ENCODE results near the gene MEX3D. TPM values are rescaled to one million over a fixed set of nuclear protein-coding genes. Genes with fewer than 3 reads are reported as not detected.

The MEX3D gene
- total RNA-seq, 1 experiment from 2014 or later, result 70.4 TPM

DNA sequence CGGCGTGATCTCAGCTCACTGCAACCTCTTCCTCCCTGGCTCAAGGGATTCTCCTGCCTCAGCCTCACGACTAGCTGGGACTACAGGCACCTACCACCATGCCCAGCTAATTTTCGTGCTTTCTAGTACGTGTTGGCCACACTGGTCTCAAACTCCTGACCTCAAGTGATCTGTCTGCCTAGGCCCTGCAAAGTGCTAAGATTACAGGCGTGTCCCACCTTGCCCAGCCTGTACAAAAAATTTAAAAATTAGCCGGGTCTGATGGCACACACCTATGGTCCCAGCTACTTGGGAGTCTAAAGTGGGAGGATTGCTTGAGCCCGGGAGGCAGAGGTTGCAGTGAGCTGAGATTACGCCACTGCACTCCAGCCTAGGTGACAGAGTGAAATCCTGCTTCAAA is 4.7 kb upstream of the MEX3D start:
- Histone ChIP-seq H3K14ac (ENCODE audit: insufficient read depth, low read length) (no peak overlapping the region), H3K18ac (ENCODE audit: insufficient read length, low read depth, low read length) (no peak overlapping the region), H3K4me1 (ENCODE audit: insufficient read depth, low read length) (no peaks in the 10 kb centered on the region), H3K4ac (ENCODE audit: low read depth, low read length) (no peak overlapping the region), H2AK5ac (ENCODE audit: insufficient read length, low read length) (no peak overlapping the region), H3K23me2 (ENCODE audit: insufficient read length, low read depth, low read length, poor library complexity, severe bottlenecking) (no peaks in the 10 kb centered on the region), H3K23ac (ENCODE audit: insufficient read length, low read depth, low read length) (no peak overlapping the region), H2BK5ac (ENCODE audit: insufficient read length, low read length) (no peak overlapping the region), H2BK20ac (ENCODE audit: low read depth, low read length, poor library complexity, severe bottlenecking) (no peak overlapping the region), H2BK15ac (ENCODE audit: low read depth, low read length) (no peak overlapping the region), H2BK12ac (ENCODE audit: insufficient read length, low read depth, low read length) (no peak overlapping the region), H3K79me2 (ENCODE audit: insufficient read depth, low read length) (no peaks in the 10 kb centered on the region), H3K56ac (ENCODE audit: insufficient read length, low read depth, low read length) (no peak overlapping the region), H4K20me1 (ENCODE audit: control insufficient read depth, insufficient read depth, insufficient read length) (no peaks in the 10 kb centered on the region), H3K79me1 (ENCODE audit: insufficient read depth, low read depth, low read length, poor library complexity, severe bottlenecking) (no peaks in the 10 kb centered on the region), H4K91ac (ENCODE audit: insufficient read length, low read depth, low read length) (no peak overlapping the region), H3K9me3 (ENCODE audit: control insufficient read depth, low read depth, low read length) (no peaks in the 10 kb centered on the region), H4K5ac (ENCODE audit: insufficient read length, low read depth, low read length) (no peak overlapping the region), H3K9ac (ENCODE audit: extremely low read depth, insufficient read length, low read length) (no peak overlapping the region), H3K27ac (ENCODE audit: insufficient read length, low read depth, low read length) (no peak overlapping the region), H2BK120ac (ENCODE audit: low read depth, low read length, poor library complexity, severe bottlenecking) (no peak overlapping the region), H4K8ac (replicated peaks; ENCODE audit: insufficient read length, low read depth, low read length) (no peak overlapping the region), H3T11ph (ENCODE audit: low read length) (no peak overlapping the region), H3K4me2 (ENCODE audit: insufficient read depth, insufficient read length, low read length) (no peak overlapping the region), H2AFZ (ENCODE audit: low read length) (no peak overlapping the region), H3K27me3 (ENCODE audit: insufficient read depth, low read length) (no peaks in the 10 kb centered on the region; the same call in 1 of the 2 replicates)
- no CpG with 5 or more reads among the region's 9 CpGs for WGBS (ENCODE audit: extremely low coverage, insufficient read length, low lambda C conversion rate)
- Mint-ChIP-seq H3K27ac (no peak overlapping the region), H3K9me3 (peaks cover 2 to 3% of the 10 kb centered on the region in 2 experiments; a peak in 2 of 5 replicates), H3K36me3 (ENCODE audit: insufficient read depth in 1 of 3, low read depth in 3 of 3) (peaks cover 0 to 16% (median 5%) of the 10 kb centered on the region in 3 experiments; a peak in 3 of 7 replicates), H3K4me3 (no peak overlapping the region), H3K27me3 (ENCODE audit: low read depth) (peaks cover 38% of the 10 kb centered on the region), H3K4me1 (peaks cover 2 to 9% of the 10 kb centered on the region in 2 experiments; a peak in 3 of 4 replicates)
- no peak for DNase-seq
- TF ChIP-seq, protein P1, sequence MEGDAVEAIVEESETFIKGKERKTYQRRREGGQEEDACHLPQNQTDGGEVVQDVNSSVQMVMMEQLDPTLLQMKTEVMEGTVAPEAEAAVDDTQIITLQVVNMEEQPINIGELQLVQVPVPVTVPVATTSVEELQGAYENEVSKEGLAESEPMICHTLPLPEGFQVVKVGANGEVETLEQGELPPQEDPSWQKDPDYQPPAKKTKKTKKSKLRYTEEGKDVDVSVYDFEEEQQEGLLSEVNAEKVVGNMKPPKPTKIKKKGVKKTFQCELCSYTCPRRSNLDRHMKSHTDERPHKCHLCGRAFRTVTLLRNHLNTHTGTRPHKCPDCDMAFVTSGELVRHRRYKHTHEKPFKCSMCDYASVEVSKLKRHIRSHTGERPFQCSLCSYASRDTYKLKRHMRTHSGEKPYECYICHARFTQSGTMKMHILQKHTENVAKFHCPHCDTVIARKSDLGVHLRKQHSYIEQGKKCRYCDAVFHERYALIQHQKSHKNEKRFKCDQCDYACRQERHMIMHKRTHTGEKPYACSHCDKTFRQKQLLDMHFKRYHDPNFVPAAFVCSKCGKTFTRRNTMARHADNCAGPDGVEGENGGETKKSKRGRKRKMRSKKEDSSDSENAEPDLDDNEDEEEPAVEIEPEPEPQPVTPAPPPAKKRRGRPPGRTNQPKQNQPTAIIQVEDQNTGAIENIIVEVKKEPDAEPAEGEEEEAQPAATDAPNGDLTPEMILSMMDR (conservative IDR thresholded peaks at IDR 0.05), result no peak
